Muscle of leg (tissue), 11 donors: ENCODE measurements around the gene PTGES2. TPM values are rescaled to one million over a fixed set of nuclear protein-coding genes. Genes with fewer than 3 reads are reported as not detected.

Experiments used
- DNase-seq: peaks from one replicate; pipeline ENCODE4 v3.0.0; 2013
- H3K27ac ChIP-seq: one replicate; pipeline ENCODE4 v1.5.1; 2013; ENCODE audit warnings: mild to moderate bottlenecking, low read length, control low read depth
- H3K27me3 ChIP-seq: one replicate; pipeline ENCODE4 v1.6.1; 2013; ENCODE audit warnings: low read length; ENCODE audit not compliant: control insufficient read depth, insufficient read depth
- H3K36me3 ChIP-seq: one replicate; pipeline ENCODE4 v1.6.1; 2013; ENCODE audit warnings: low read length; ENCODE audit not compliant: control insufficient read depth, insufficient read depth
- H3K4me1 ChIP-seq: one replicate; pipeline ENCODE4 v1.6.1; 2013; ENCODE audit warnings: low read length; ENCODE audit not compliant: control insufficient read depth, insufficient read depth
- H3K4me3 ChIP-seq: one replicate; pipeline ENCODE4 v1.5.1; 2013; ENCODE audit warnings: low read length, control low read depth
- H3K9me3 ChIP-seq: replicated peaks from 2 replicates; pipeline ENCODE4 v1.6.1; 2013; ENCODE audit warnings: low read depth, low read length; ENCODE audit not compliant: control insufficient read depth
- WGBS: methylation state at CpG from one replicate; pipeline ENCODE4 v1.1.5; 2013; ENCODE audit warnings: missing lambda C conversion rate; ENCODE audit not compliant: insufficient coverage; 5-methylcytosine and 5-hydroxymethylcytosine counted together
- polyA plus RNA-seq, 8 donors: library from polyadenylated mRNA; unstranded; fragments of 120-200 nt; gene quantifications; one replicate each; pipeline versions ENCODE4 v1.2.1 to v1.2.3, GENCODE V29; 2013; ENCODE audit warnings: inconsistent platforms in 1 of 8, low replicate concordance in 1 of 8; ENCODE audit not compliant: insufficient read length in 8 of 8, insufficient read depth in 1 of 8
- total RNA-seq: library from RNA; stranded (reverse); fragments of 120-200 nt; gene quantifications from one replicate; pipeline ENCODE4 v1.2.4, GENCODE V29; 2013

The PTGES2 gene
- total and polyA plus RNA-seq, 9 donors, result 30.1 to 45.3 (median 41.3) TPM

- WGBS, result 82% methylated on average over 20 of the region's 20 CpGs
- no peak for DNase-seq
- peaks cover 81% of the 10 kb centered on the region for H3K4me1 ChIP-seq
- H3K27me3 ChIP-seq, result no peaks in the 10 kb centered on the region
- peaks cover 55% of the 10 kb centered on the region for H3K36me3 ChIP-seq
- no peaks in the 10 kb centered on the region for H3K9me3 ChIP-seq
- no peak overlapping the region for H3K27ac ChIP-seq
- H3K4me3 ChIP-seq, result no peak overlapping the region
These were observed 25.8 kb downstream of the PTGES2 start for GRCh38 chr9:128101690-128102089.

- H3K4me3 ChIP-seq, result no peak overlapping the region
- no peak for DNase-seq
- H3K27ac ChIP-seq, result no peak overlapping the region
- no peaks in the 10 kb centered on the region for H3K27me3 ChIP-seq
- WGBS, result 88% methylated on average over 12 of the region's 12 CpGs
- peaks cover 55% of the 10 kb centered on the region for H3K36me3 ChIP-seq
- no peaks in the 10 kb centered on the region for H3K9me3 ChIP-seq
- peaks cover 81% of the 10 kb centered on the region for H3K4me1 ChIP-seq
These were observed 26.3 kb downstream of the PTGES2 start for GRCh38 chr9:128101231-128101661.

GRCh38 chr9:128100581-128100980, 26.9 kb downstream of the PTGES2 start:
- Histone ChIP-seq H3K4me1 (peaks cover 80% of the 10 kb centered on the region), H3K4me3 (no peak overlapping the region), H3K27me3 (no peaks in the 10 kb centered on the region), H3K36me3 (peaks cover 48% of the 10 kb centered on the region), H3K27ac (peak overlapping the region; percentile 99), H3K9me3 (no peaks in the 10 kb centered on the region)
- no peak for DNase-seq
- 93% methylated on average over 9 of the region's 10 CpGs for WGBS

- peak; percentile 54 for DNase-seq
- Histone ChIP-seq H3K36me3 (peaks cover 48% of the 10 kb centered on the region), H3K27me3 (no peaks in the 10 kb centered on the region), H3K4me1 (peaks cover 81% of the 10 kb centered on the region), H3K27ac (peak overlapping the region; percentile 99), H3K9me3 (no peaks in the 10 kb centered on the region), H3K4me3 (peak overlapping the region; percentile 51)
- 63% methylated on average over 5 of the region's 16 CpGs for WGBS
These were observed 27.5 kb downstream of the PTGES2 start for GRCh38 chr9:128099932-128100491.

GRCh38 chr9:128099231-128099931, 28.1 kb downstream of the PTGES2 start:
- Histone ChIP-seq H3K27me3 (no peaks in the 10 kb centered on the region), H3K4me3 (peak overlapping the region; percentile 51), H3K4me1 (peaks cover 82% of the 10 kb centered on the region), H3K36me3 (peaks cover 50% of the 10 kb centered on the region), H3K27ac (peak overlapping the region; percentile 99), H3K9me3 (no peaks in the 10 kb centered on the region)
- 46% methylated on average over 11 of the region's 16 CpGs for WGBS
- DNase-seq, result no peak

- Histone ChIP-seq H3K36me3 (peaks cover 42% of the 10 kb centered on the region), H3K9me3 (no peaks in the 10 kb centered on the region), H3K27me3 (no peaks in the 10 kb centered on the region), H3K4me1 (peaks cover 82% of the 10 kb centered on the region), H3K27ac (peak overlapping the region; percentile 99), H3K4me3 (peak overlapping the region; percentile 51)
- peak; percentile 95 for DNase-seq
- WGBS, result 10% methylated on average over 18 of the region's 32 CpGs
These were observed 29.0 kb downstream of the PTGES2 start for GRCh38 chr9:128098297-128099230.

GRCh38 chr9:128097543-128098296, 29.8 kb downstream of the PTGES2 start:
- DNase-seq, result no peak
- 68% methylated on average over 11 of the region's 13 CpGs for WGBS
- H3K36me3 ChIP-seq, result peaks cover 34% of the 10 kb centered on the region
- no peaks in the 10 kb centered on the region for H3K9me3 ChIP-seq
- peak overlapping the region; percentile 99 for H3K27ac ChIP-seq
- peaks cover 82% of the 10 kb centered on the region for H3K4me1 ChIP-seq
- H3K27me3 ChIP-seq, result no peaks in the 10 kb centered on the region
- H3K4me3 ChIP-seq, result peak overlapping the region; percentile 51

- Histone ChIP-seq H3K9me3 (no peaks in the 10 kb centered on the region), H3K36me3 (peaks cover 25% of the 10 kb centered on the region), H3K4me3 (no peak overlapping the region), H3K27me3 (no peaks in the 10 kb centered on the region), H3K27ac (peak overlapping the region; percentile 99), H3K4me1 (peaks cover 82% of the 10 kb centered on the region)
- WGBS, result 85% methylated on average over 13 of the region's 19 CpGs
- no peak for DNase-seq
These were observed 30.7 kb downstream of the PTGES2 start for GRCh38 chr9:128096616-128097536.

- DNase-seq, result no peak
- peaks cover 12% of the 10 kb centered on the region for H3K36me3 ChIP-seq
- H3K4me3 ChIP-seq, result no peak overlapping the region
- H3K27me3 ChIP-seq, result no peaks in the 10 kb centered on the region
- H3K9me3 ChIP-seq, result no peaks in the 10 kb centered on the region
- peaks cover 75% of the 10 kb centered on the region for H3K4me1 ChIP-seq
- 80% methylated on average over 7 of the region's 11 CpGs for WGBS
- peak overlapping the region; percentile 93 for H3K27ac ChIP-seq
These were observed 32.5 kb downstream of the PTGES2 start for GRCh38 chr9:128094950-128095544.
